ENCODE measurements around the gene TMPRSS12.

DNA sequence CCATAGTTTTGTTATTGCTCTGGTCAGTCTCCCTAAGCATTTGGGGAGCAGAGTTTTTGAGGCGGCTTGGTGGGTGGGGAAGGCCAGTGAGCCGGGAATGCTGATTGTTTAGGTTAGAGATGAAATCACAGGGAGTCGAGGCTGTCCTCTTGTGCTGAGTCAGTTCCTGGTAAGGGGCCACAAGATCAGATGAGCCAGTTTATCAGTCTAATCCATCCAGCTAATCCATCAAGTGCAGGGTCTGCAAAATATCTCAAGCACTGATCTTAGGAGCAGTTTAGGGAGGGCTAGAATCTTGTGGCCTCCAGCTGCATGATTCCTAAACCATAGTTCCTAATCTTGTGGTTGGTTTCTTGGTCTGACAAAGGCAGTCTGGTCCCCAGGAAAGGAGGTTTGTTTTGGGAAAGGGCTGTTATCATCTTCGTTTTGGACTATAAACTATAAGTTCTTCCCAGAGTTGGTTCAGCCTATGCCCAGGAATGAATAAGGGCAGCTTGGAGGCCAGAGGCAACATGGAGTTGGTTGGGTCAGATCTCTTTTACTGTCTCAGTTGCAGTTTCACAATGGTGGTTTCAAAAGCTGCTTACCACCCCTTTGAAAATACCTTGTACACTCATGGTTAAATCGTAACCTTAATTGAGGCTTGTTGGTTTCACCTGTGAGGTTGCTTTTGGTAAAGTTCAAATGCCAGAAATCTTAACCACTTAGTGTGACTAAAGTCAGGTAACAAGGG, 76.0 kb downstream of the TMPRSS12 start:
- TF ChIP-seq, protein P1, sequence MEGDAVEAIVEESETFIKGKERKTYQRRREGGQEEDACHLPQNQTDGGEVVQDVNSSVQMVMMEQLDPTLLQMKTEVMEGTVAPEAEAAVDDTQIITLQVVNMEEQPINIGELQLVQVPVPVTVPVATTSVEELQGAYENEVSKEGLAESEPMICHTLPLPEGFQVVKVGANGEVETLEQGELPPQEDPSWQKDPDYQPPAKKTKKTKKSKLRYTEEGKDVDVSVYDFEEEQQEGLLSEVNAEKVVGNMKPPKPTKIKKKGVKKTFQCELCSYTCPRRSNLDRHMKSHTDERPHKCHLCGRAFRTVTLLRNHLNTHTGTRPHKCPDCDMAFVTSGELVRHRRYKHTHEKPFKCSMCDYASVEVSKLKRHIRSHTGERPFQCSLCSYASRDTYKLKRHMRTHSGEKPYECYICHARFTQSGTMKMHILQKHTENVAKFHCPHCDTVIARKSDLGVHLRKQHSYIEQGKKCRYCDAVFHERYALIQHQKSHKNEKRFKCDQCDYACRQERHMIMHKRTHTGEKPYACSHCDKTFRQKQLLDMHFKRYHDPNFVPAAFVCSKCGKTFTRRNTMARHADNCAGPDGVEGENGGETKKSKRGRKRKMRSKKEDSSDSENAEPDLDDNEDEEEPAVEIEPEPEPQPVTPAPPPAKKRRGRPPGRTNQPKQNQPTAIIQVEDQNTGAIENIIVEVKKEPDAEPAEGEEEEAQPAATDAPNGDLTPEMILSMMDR (conservative IDR thresholded peaks at IDR 0.05 in 1 of 2, IDR thresholded peaks at IDR 0.05 in 1 of 2; ENCODE audit: low read depth in 1 of 2, low read length in 2 of 2): no peak
- TF ChIP-seq EZH2 (IDR thresholded peaks at IDR 0.05; ENCODE audit: low read length, missing control alignments): no peak
